Tibial nerve (tissue), 4 donors: Measurements from ENCODE around the gene MRPL36. TPM values are rescaled to one million over a fixed set of nuclear protein-coding genes. Genes with fewer than 3 reads are reported as not detected.

Experiments used
- DNase-seq, 2 donors: peaks; one replicate each; pipeline ENCODE4 v3.0.0-alpha.2; 2019; ENCODE audit warnings: low spot score in 2 of 2
- H3K27ac ChIP-seq, 4 donors: fragments of 200-600 bp; sonication (generic) in 3 of 4; one replicate each; pipeline ENCODE4 v1.5.1; 2017 to 2019; ENCODE audit warnings: mild to moderate bottlenecking in 1 of 4
- H3K27me3 ChIP-seq, 2 donors: fragments of 200-600 bp; sonication (generic) in 1 of 2; one replicate each; pipeline versions ENCODE4 v1.5.1 to v1.6.0; 2017 to 2019
- H3K36me3 ChIP-seq, 3 donors: fragments of 200-600 bp; sonication (generic); one replicate each; pipeline ENCODE4 v1.5.1; 2018 to 2019
- H3K4me1 ChIP-seq, 4 donors: fragments of 200-600 bp; sonication (generic) in 3 of 4; one replicate each; pipeline ENCODE4 v1.5.1; 2017 to 2019
- H3K4me3 ChIP-seq, 4 donors: fragments of 200-600 bp; sonication (generic) in 3 of 4; one replicate each; pipeline ENCODE4 v1.5.1; 2017 to 2019; ENCODE audit warnings: mild to moderate bottlenecking in 1 of 4, moderate library complexity in 1 of 4
- H3K9me3 ChIP-seq, 4 donors: fragments of 200-600 bp; sonication (generic) in 3 of 4; one replicate each; pipeline ENCODE4 v1.5.1; 2017 to 2019
- EP300 ChIP-seq, 2 donors: sonication (generic); formaldehyde crosslinking; IDR thresholded peaks; one replicate each; pipeline ENCODE4 v1.6.1; 2017; ENCODE audit warnings: antibody characterized with exemption in 2 of 2, mild to moderate bottlenecking in 1 of 2
- POLR2A ChIP-seq, 2 donors: fragments of 450-650 bp; IDR thresholded peaks; one replicate each; pipeline ENCODE4 v1.6.1; 2017; ENCODE audit warnings: antibody characterized with exemption in 2 of 2, mild to moderate bottlenecking in 2 of 2, moderate library complexity in 2 of 2
- WGBS, 2 donors: methylation state at CpG; one replicate each; pipeline ENCODE4 v1.1.5; 2018; 5-methylcytosine and 5-hydroxymethylcytosine counted together
- total RNA-seq, 4 donors: library from RNA; depleted of rRNA; stranded (reverse); fragments of >200 nt; gene quantifications; one replicate each; pipeline ENCODE4 v1.1.0, GENCODE V29; 2016
- TF ChIP-seq, protein P1 (sequence below), 5 experiments: fragments of 200-600 bp in 3 of 5; fragments of 450-650 bp in 2 of 5; sonication (generic) in 3 of 5; IDR thresholded peaks; one replicate each; pipeline ENCODE4 v1.5.1; 2016 to 2019; ENCODE audit warnings: antibody characterized with exemption in 5 of 5, mild to moderate bottlenecking in 3 of 5, moderate library complexity in 2 of 5

The MRPL36 gene
- total RNA-seq, 4 donors from 2014 or later, result 18.2 to 54.0 (median 27.8) TPM

DNA sequence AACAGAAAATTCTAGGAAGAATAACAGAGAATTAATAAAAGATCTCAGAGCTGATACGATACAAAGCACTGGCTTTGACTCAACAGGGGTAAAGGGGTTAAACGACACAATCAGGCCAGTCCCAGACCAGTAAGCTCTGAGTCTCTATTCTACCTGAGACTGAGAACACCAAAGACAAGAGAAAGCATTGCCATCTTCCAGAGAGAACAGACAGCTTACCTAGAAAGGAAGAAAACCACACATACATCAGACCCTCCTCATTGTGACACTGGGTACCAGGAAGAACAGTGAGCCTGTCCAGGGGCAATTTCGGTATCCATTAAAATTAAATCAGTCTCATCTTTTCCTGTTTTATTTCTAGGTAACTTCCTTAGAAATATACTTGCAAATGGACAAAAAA is 41.1 kb downstream of the MRPL36 start:
- peaks cover 0 to 5% of the 10 kb centered on the region in 2 donors for H3K27me3 ChIP-seq
- H3K27ac ChIP-seq, result no peak overlapping the region
- 65 to 77% methylated on average over 3 of the region's 3 CpGs for WGBS, 2 donors
- no peaks in the 10 kb centered on the region for H3K4me1 ChIP-seq
- H3K9me3 ChIP-seq, result no peaks in the 10 kb centered on the region
- no peak overlapping the region for H3K4me3 ChIP-seq
- no peak for DNase-seq
- no peaks in the 10 kb centered on the region for H3K36me3 ChIP-seq
- TF ChIP-seq, protein P1, sequence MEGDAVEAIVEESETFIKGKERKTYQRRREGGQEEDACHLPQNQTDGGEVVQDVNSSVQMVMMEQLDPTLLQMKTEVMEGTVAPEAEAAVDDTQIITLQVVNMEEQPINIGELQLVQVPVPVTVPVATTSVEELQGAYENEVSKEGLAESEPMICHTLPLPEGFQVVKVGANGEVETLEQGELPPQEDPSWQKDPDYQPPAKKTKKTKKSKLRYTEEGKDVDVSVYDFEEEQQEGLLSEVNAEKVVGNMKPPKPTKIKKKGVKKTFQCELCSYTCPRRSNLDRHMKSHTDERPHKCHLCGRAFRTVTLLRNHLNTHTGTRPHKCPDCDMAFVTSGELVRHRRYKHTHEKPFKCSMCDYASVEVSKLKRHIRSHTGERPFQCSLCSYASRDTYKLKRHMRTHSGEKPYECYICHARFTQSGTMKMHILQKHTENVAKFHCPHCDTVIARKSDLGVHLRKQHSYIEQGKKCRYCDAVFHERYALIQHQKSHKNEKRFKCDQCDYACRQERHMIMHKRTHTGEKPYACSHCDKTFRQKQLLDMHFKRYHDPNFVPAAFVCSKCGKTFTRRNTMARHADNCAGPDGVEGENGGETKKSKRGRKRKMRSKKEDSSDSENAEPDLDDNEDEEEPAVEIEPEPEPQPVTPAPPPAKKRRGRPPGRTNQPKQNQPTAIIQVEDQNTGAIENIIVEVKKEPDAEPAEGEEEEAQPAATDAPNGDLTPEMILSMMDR (IDR thresholded peaks at IDR 0.05), result no peak
- TF ChIP-seq EP300 (IDR thresholded peaks at IDR 0.05), result no peak
- TF ChIP-seq POLR2A (IDR thresholded peaks at IDR 0.05), result no peak

DNA sequence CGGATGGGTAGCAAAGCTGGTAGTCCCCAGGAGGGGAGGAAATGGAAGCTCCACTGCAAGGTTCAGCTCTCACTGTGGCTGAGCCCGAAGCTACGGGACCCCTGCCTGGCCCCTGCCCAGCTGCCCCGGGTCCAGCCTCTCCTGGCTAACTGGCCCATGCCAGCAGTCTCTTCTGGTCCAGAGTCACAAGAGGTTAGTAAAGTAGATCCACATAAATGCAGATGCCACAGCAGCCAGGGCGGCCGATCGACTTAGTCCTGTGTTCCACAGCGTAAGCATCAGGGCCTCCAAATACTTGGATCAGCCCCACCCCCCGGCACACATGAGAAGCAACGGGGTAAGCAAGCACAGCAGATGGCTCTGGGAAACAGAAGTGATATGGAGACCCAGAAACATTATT is 42.1 kb downstream of the MRPL36 start:
- DNase-seq, result peak in 1 of 2 donors; percentile 4
- 80 to 87% methylated on average over 10 of the region's 10 CpGs for WGBS, 2 donors

DNA sequence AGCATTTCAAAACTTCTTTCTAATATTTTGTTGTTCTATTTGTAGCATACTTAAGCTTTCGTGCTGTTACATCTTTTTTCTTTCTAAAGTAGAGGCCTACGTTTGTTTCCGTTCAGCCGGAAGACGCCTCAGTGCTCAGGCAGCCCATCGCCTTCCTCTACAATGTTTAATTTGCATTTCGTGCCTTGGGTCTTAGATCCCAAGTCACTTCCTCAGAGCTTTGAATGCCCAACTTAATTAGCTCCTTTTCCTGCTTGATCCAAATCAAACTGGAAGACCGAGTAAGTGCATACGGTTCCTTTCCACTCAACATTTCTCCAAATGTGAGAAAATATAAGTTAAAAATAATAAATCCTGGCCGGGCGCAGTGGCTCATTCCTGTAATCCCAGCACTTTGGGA is 43.2 kb downstream of the MRPL36 start:
- WGBS, 2 donors, result 71 to 74% methylated on average over 11 of the region's 11 CpGs
- H3K4me3 ChIP-seq, result no peak overlapping the region
- H3K36me3 ChIP-seq, result no peaks in the 10 kb centered on the region
- TF ChIP-seq, protein P1 (IDR thresholded peaks at IDR 0.05), result no peak
- TF ChIP-seq EP300 (IDR thresholded peaks at IDR 0.05) (no peak), POLR2A (IDR thresholded peaks at IDR 0.05) (no peak)
- no peak overlapping the region for H3K27ac ChIP-seq
- peaks cover 0 to 4% of the 10 kb centered on the region in 2 donors for H3K27me3 ChIP-seq
- no peaks in the 10 kb centered on the region for H3K4me1 ChIP-seq
- no peak for DNase-seq
- peaks cover 0 to 12% (median 0%) of the 10 kb centered on the region in 4 donors for H3K9me3 ChIP-seq

More for the DNA sequence above, 42.1 kb downstream of the MRPL36 start:
- Histone ChIP-seq H3K4me3 (no peak overlapping the region), H3K36me3 (no peaks in the 10 kb centered on the region), H3K27ac (no peak overlapping the region), H3K9me3 (peaks cover 0 to 8% (median 0%) of the 10 kb centered on the region in 4 donors), H3K27me3 (peaks cover 0 to 5% of the 10 kb centered on the region in 2 donors), H3K4me1 (no peaks in the 10 kb centered on the region)
- TF ChIP-seq, protein P1 (IDR thresholded peaks at IDR 0.05), result no peak
- TF ChIP-seq EP300 (IDR thresholded peaks at IDR 0.05) (no peak), POLR2A (IDR thresholded peaks at IDR 0.05) (no peak)

DNA sequence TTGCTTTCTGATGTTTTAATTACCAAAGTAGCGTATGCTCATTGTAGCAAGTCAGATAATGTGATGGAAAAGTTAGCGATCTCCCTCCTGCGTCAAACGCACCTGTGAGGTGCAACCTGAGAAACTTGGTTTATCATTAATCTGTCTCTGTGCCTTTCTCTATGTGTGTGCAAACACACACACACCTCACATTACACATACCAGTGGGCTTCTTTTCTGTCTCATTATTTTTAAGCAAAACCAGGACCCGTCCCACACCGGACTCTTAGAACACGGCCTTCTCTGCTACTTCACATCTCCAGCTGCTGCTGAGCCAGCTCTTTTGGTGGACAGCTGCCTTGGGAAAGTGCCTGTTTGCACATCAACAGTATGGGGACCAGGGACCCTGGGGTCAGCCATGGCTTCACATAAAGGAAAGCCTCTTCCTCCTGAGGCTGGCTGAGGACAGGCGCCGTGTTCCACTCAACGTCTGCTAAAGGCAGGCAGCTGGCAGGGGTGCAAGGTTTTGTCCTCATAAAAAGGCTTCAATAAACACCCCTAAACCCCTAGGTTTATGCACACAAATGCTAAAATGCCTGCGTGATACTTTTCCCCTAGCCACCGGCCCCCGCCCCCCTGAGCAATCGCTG is 44.2 kb downstream of the MRPL36 start:
- peak in 1 of 2 donors; percentile 9 for DNase-seq

More for the DNA sequence above, 44.2 kb downstream of the MRPL36 start:
- WGBS, 2 donors, result 61 to 64% methylated on average over 14 of the region's 14 CpGs
- Histone ChIP-seq H3K36me3 (no peaks in the 10 kb centered on the region), H3K27me3 (no peaks in the 10 kb centered on the region), H3K4me1 (no peaks in the 10 kb centered on the region), H3K4me3 (no peak overlapping the region), H3K27ac (no peak overlapping the region), H3K9me3 (peaks cover 0 to 12% (median 0%) of the 10 kb centered on the region in 4 donors)
- TF ChIP-seq, protein P1 (IDR thresholded peaks at IDR 0.05), result no peak
- TF ChIP-seq EP300 (IDR thresholded peaks at IDR 0.05), result no peak
- no peak for TF ChIP-seq POLR2A (IDR thresholded peaks at IDR 0.05)
